ENCODE measurements around the gene SYDE1. TPM values are rescaled to one million over a fixed set of nuclear protein-coding genes. Genes with fewer than 3 reads are reported as not detected.
"Not testable (repeated sequence)": the region's sequence is repeated elsewhere in the genome, so short reads cannot be mapped to it uniquely, and the experiment has no call there.

SYDE1 gene
- total RNA-seq, 1 experiment from 2014 or later, result 117 TPM

GRCh38 chr19:15097980-15098379 is 9.2 kb upstream of the SYDE1 start:
- H3K36me3 ChIP-seq; H3K9me3 ChIP-seq (replicated peaks); H3K4me1 ChIP-seq (replicated peaks); H3K27me3 ChIP-seq (replicated peaks); DNase-seq (ENCODE audit: low read depth in 1 of 2, low spot score in 2 of 2); H3K27ac ChIP-seq; H3K4me3 ChIP-seq: not testable (repeated sequence)

DNA sequence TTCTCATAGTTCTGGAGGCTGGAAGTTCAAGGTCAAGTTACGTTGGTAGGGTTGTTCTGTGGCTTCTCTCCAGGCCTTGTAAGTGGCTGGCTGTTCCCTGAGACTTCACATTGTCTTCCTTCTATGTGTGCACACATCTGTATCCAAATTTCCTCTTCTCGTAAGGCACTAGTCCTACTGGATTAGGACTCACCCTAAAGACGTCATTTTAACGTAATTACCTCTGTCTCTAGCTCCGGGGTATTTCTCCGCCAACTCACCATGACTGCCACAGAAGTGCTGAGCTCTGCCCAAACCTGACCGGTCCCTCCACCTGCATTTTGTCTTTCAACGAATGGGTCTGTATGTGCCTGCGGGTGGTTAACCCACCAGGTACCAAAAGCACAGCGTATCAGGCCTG is 8.7 kb upstream of the SYDE1 start:
- no peak overlapping the region for H3K4me3 ChIP-seq
- no peak overlapping the region for H3K27ac ChIP-seq
- H3K9me3 ChIP-seq (replicated peaks), result 0 out of 2 replicates have a peak, but pooled peaks cover 8% of the 10 kb centered on the region
- H3K36me3 ChIP-seq, result no peaks in the 10 kb centered on the region
- H3K27me3 ChIP-seq (replicated peaks), result no peaks in the 10 kb centered on the region
- no peaks in the 10 kb centered on the region for H3K4me1 ChIP-seq (replicated peaks)
- no peak for DNase-seq (ENCODE audit: low read depth in 1 of 2, low spot score in 2 of 2)

DNA sequence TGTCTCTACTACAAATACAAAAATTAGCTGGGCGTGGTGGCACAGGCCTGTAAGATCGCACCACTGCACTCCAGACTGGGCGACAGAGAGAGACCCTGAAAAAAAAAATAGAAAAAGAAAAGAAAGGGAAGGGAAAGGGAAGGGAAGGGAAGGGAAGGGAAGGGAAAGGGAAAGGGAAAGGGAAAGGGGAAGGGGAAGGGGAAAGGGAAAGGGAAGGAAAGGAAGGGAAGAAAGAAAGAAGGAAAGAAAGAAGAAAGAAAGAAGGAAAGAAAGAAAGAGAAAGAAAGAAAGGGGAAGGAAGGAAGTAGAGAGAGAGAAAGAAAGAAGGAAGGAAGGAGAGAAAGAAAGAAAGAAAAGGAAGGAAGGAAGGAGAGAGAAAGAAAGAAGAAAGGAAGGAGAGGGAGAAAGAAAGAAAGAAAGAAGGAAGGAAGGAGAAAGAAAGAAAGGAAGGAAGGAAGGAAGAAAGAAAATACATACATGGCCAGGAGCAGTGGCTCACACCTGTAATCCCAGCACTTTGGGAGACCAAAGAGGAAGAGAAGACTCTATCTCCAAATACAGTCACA is 8.1 kb upstream of the SYDE1 start:
- Histone ChIP-seq H3K27me3 (replicated peaks) (no peaks in the 10 kb centered on the region), H3K36me3 (no peaks in the 10 kb centered on the region), H3K9me3 (replicated peaks) (peaks cover 8% of the 10 kb centered on the region; the same call in 1 of the 2 replicates), H3K27ac (no peak overlapping the region), H3K4me3 (no peak overlapping the region), H3K4me1 (replicated peaks) (no peaks in the 10 kb centered on the region)
- no peak for DNase-seq (ENCODE audit: low read depth in 1 of 2, low spot score in 2 of 2)

DNA sequence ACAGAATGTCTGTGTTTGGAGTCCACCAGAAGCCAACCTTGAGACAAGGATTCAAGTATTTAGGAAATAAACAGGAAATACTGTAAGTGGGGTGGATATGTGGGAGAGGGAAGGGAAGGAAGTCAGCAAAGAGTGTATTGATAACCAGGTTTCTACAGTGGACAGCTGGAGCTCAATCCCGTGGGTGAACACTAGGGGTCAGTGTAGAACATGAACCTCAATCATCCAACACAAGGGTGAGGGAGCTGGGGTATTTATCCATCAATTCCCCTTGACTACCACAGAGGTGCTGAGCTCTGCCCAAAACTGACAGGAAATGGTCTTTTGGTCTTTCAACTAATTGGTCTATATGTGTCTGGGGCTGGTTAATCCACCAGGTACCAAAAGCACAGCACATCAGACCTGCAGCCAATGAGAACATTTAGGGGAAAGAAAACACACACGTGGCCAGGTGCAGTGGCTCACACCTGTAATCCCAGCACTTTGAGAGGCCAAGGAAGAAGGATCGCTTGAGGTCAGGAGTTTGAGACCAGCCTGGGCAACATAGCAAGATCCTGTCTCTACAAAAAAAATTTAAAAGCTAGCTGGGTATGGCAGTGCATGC is 5.6 kb upstream of the SYDE1 start:
- Histone ChIP-seq H3K27ac (no peak overlapping the region), H3K4me3 (no peak overlapping the region), H3K4me1 (replicated peaks) (peaks cover 1% of the 10 kb centered on the region), H3K36me3 (no peaks in the 10 kb centered on the region), H3K27me3 (replicated peaks) (no peaks in the 10 kb centered on the region), H3K9me3 (replicated peaks) (peaks cover 14% of the 10 kb centered on the region)
- DNase-seq (ENCODE audit: low read depth in 1 of 2, low spot score in 2 of 2), result no peak

- peaks cover 17% of the 10 kb centered on the region for H3K4me1 ChIP-seq (replicated peaks)
- H3K27me3 ChIP-seq (replicated peaks), result no peaks in the 10 kb centered on the region
- DNase-seq (ENCODE audit: low read depth in 1 of 2, low spot score in 2 of 2), result no peak
- peaks cover 14% of the 10 kb centered on the region for H3K9me3 ChIP-seq (replicated peaks)
- no peak overlapping the region for H3K27ac ChIP-seq
- H3K36me3 ChIP-seq, result peaks cover 16% of the 10 kb centered on the region
- H3K4me3 ChIP-seq, result no peak overlapping the region
Observed at GRCh38 chr19:15104003-15104402, 3.2 kb upstream of the SYDE1 start.

- no peak overlapping the region for H3K27ac ChIP-seq
- H3K9me3 ChIP-seq (replicated peaks), result peaks cover 14% of the 10 kb centered on the region
- peaks cover 20% of the 10 kb centered on the region for H3K36me3 ChIP-seq
- H3K4me3 ChIP-seq, result no peak overlapping the region
- no peak for DNase-seq (ENCODE audit: low read depth in 1 of 2, low spot score in 2 of 2)
- H3K27me3 ChIP-seq (replicated peaks), result no peaks in the 10 kb centered on the region
- H3K4me1 ChIP-seq (replicated peaks), result peaks cover 19% of the 10 kb centered on the region
Observed at GRCh38 chr19:15104411-15104810, 2.8 kb upstream of the SYDE1 start.

- Histone ChIP-seq H3K4me3 (no peak overlapping the region), H3K9me3 (replicated peaks) (peaks cover 14% of the 10 kb centered on the region), H3K27ac (no peak overlapping the region), H3K36me3 (peaks cover 27% of the 10 kb centered on the region), H3K27me3 (replicated peaks) (no peaks in the 10 kb centered on the region), H3K4me1 (replicated peaks) (peaks cover 19% of the 10 kb centered on the region)
- no peak for DNase-seq (ENCODE audit: low read depth in 1 of 2, low spot score in 2 of 2)
Observed at GRCh38 chr19:15105044-15105443, 2.2 kb upstream of the SYDE1 start.

DNA sequence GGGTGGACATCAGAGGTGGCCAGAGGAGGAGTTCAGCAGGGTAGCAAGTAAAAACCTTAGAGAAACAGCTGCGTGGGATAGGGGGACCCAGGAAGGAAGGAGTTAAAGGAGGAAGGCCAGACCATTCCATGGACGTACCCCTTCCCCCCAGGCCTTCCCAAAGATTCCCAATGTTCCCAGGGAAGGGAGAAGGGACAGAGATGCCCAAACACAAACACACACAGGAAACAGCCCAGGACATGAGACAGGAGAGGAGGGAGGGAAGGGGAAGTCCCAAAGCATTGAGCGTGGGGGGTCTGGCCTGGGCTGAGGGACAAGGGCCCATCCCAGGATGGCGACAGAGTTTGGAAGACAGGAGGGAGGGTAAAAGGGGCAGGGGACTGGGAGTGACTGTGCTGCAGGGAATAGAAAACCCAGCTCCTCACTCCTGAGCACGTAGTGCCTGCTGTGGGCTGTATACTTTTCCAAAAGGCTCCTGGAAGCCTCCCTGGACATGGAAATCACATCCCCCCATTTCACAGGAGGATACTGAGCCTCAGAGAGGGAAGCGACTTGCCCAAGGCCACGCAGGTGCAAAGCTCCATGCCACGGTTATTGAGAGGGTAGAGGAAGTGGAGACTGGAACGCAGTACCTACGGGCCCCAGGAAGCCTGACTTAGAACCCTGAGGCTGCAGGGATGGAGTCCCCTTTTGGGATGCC is 1.1 kb downstream of the SYDE1 start:
- Histone ChIP-seq H3K36me3 (peaks cover 59% of the 10 kb centered on the region), H3K27me3 (replicated peaks) (no peaks in the 10 kb centered on the region), H3K4me1 (replicated peaks) (peaks cover 19% of the 10 kb centered on the region), H3K9me3 (replicated peaks) (peaks cover 6% of the 10 kb centered on the region), H3K27ac (peak overlapping the region; percentile 98), H3K4me3 (peak overlapping the region; percentile 91)
- peak; percentile 72 to 80 for DNase-seq (ENCODE audit: low read depth in 1 of 2, low spot score in 2 of 2)

DNA sequence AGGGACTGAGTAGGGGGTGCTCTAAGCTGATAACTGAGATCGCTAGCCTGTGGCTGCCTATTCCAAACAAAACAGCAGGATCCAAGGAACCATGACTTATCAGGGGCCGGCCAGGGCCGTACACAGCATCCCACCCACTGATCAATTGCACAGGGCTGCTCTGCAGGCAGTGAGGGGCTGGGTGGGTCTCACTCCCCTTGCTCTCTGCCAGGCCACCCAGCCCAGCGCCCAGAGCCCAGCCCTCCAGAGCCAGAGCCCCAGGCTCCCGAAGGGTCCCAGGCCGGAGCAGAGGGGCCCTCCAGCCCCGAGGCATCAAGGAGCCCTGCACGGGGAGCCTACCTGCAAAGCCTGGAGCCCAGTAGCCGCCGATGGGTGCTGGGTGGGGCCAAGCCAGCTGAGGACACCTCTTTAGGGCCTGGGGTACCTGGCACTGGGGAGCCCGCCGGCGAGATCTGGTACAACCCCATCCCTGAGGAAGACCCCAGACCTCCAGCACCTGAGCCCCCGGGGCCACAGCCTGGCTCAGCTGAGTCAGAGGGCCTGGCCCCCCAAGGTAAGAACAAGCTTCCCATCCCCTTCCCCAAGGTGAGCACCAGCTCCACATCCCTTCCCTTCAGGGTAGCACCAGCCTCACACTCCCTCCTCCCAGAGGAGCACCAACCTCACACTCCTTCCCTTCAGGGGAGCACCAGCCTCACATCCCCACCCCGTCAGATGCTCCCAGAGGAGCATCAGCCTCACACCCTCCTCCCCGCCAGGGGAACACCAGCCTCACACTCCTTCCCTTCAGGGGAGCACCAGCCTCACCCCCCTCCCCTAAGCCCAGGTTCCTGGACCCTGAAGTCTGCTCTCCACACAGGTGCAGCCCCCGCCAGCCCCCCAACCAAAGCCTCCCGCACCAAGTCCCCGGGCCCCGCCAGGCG is 1.9 kb downstream of the SYDE1 start:
- Histone ChIP-seq H3K9me3 (replicated peaks) (peaks cover 6% of the 10 kb centered on the region), H3K4me3 (peak overlapping the region; percentile 91), H3K27ac (no peak overlapping the region), H3K36me3 (peaks cover 67% of the 10 kb centered on the region), H3K27me3 (replicated peaks) (no peaks in the 10 kb centered on the region), H3K4me1 (replicated peaks) (peaks cover 19% of the 10 kb centered on the region)
- DNase-seq (ENCODE audit: low read depth in 1 of 2, low spot score in 2 of 2), result no peak

- no peak overlapping the region for H3K27ac ChIP-seq
- no peak for DNase-seq (ENCODE audit: low read depth in 1 of 2, low spot score in 2 of 2)
- peaks cover 19% of the 10 kb centered on the region for H3K4me1 ChIP-seq (replicated peaks)
- H3K4me3 ChIP-seq, result no peak overlapping the region
- no peaks in the 10 kb centered on the region for H3K9me3 ChIP-seq (replicated peaks)
- peaks cover 75% of the 10 kb centered on the region for H3K36me3 ChIP-seq
- no peaks in the 10 kb centered on the region for H3K27me3 ChIP-seq (replicated peaks)
Observed at GRCh38 chr19:15109768-15110417, 2.7 kb downstream of the SYDE1 start.

DNA sequence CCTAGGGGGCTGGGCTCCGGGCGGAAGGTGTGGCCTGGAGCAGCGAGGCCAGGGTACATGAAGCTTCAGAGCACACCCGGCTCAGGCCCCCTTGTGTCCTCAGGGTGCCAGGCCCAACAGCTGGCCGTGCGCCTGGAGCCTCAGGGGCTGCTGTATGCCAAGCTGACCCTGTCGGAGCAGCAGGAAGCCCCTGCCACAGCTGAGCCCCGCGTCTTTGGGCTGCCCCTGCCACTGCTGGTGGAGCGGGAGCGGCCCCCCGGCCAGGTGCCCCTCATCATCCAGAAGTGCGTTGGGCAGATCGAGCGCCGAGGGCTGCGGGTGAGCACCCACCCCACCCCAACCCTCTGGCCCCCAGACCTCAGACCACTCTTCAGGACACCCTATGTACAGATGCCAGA is 3.2 kb downstream of the SYDE1 start:
- no peak for DNase-seq (ENCODE audit: low read depth in 1 of 2, low spot score in 2 of 2)
- Histone ChIP-seq H3K27me3 (replicated peaks) (no peaks in the 10 kb centered on the region), H3K36me3 (peaks cover 81% of the 10 kb centered on the region), H3K27ac (no peak overlapping the region), H3K4me1 (replicated peaks) (peaks cover 19% of the 10 kb centered on the region), H3K9me3 (replicated peaks) (no peaks in the 10 kb centered on the region), H3K4me3 (no peak overlapping the region)

GRCh38 chr19:15111758-15112157 is 4.6 kb downstream of the SYDE1 start:
- Histone ChIP-seq H3K4me1 (replicated peaks) (peaks cover 16% of the 10 kb centered on the region), H3K9me3 (replicated peaks) (no peaks in the 10 kb centered on the region), H3K27me3 (replicated peaks) (no peaks in the 10 kb centered on the region), H3K36me3 (peaks cover 94% of the 10 kb centered on the region), H3K27ac (no peak overlapping the region), H3K4me3 (no peak overlapping the region)
- no peak for DNase-seq (ENCODE audit: low read depth in 1 of 2, low spot score in 2 of 2)

- no peaks in the 10 kb centered on the region for H3K27me3 ChIP-seq (replicated peaks)
- H3K4me3 ChIP-seq, result no peak overlapping the region
- H3K27ac ChIP-seq, result no peak overlapping the region
- no peaks in the 10 kb centered on the region for H3K9me3 ChIP-seq (replicated peaks)
- peaks cover 13% of the 10 kb centered on the region for H3K4me1 ChIP-seq (replicated peaks)
- H3K36me3 ChIP-seq, result peaks cover 99% of the 10 kb centered on the region
- no peak for DNase-seq (ENCODE audit: low read depth in 1 of 2, low spot score in 2 of 2)
Observed at GRCh38 chr19:15112385-15112784, 5.2 kb downstream of the SYDE1 start.
